SU-DHL-6 (cell line): ENCODE data around the gene EPB41L5.

Source experiments
- EZH2phosphoT487 ChIP-seq: fragments of 200-600 bp; sonication (generic), shearing (Covaris generic); conservative IDR thresholded peaks from 2 replicates; pipeline ENCODE4 v1.6.1; 2018; ENCODE audit warnings: mild to moderate bottlenecking, antibody characterized with exemption, low read length, moderate library complexity, mixed read lengths
- TF ChIP-seq, protein P1 (sequence below): fragments of 200-600 bp; sonication (generic); IDR thresholded peaks from one replicate; pipeline ENCODE4 v1.5.1; 2017; ENCODE audit warnings: antibody characterized with exemption, mild to moderate bottlenecking, low read length, moderate library complexity; ENCODE audit not compliant: insufficient read depth, poor library complexity, severe bottlenecking

DNA sequence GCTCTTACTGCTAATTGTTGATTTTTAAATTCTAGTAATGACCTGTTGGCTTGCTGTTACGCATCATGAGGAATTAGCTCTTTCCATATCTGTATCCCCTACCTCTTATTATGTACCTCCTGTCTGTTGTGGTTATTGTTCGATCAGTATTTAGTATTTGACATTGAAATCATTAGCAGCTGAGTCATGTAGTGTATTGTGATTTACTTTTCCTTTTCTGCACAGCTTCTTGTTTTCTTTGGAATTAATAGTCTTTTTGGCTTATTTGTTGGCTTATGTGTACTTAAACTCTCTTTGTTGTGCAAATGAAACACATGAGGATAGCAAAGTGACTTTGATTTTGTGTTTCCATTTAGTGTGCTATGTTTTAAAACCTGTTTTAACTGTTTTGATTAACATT lies 4.3 kb downstream of the EPB41L5 start:
- TF ChIP-seq, protein P1, sequence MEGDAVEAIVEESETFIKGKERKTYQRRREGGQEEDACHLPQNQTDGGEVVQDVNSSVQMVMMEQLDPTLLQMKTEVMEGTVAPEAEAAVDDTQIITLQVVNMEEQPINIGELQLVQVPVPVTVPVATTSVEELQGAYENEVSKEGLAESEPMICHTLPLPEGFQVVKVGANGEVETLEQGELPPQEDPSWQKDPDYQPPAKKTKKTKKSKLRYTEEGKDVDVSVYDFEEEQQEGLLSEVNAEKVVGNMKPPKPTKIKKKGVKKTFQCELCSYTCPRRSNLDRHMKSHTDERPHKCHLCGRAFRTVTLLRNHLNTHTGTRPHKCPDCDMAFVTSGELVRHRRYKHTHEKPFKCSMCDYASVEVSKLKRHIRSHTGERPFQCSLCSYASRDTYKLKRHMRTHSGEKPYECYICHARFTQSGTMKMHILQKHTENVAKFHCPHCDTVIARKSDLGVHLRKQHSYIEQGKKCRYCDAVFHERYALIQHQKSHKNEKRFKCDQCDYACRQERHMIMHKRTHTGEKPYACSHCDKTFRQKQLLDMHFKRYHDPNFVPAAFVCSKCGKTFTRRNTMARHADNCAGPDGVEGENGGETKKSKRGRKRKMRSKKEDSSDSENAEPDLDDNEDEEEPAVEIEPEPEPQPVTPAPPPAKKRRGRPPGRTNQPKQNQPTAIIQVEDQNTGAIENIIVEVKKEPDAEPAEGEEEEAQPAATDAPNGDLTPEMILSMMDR = no peak
- no peak for TF ChIP-seq EZH2phosphoT487
